Endothelial cell of umbilical vein (primary cell): ENCODE measurements around the gene FUT3. TPM values are rescaled to one million over a fixed set of nuclear protein-coding genes. Genes with fewer than 3 reads are reported as not detected.

Experiments used
- BruUV-seq: library from RNA; stranded (reverse); fragments of 400-500 nt; replicated peaks from 2 replicates; lab custom pipeline; 2021; lab: Mats Ljungman, UMichigan
- CTCF ChIA-PET: fragments of 300-600, 350-600 bp; sonication (Branson Sonifier 250); formaldehyde crosslinking; loops from one replicate; lab custom pipeline; 2021; ENCODE audit warnings: antibody characterized with exemption, inconsistent platforms; lab: Charles Lee
- POLR2A ChIA-PET: fragments of 300-600, 350-600 bp; sonication (Branson Sonifier 250); formaldehyde crosslinking; loops from one replicate; lab custom pipeline; 2021; ENCODE audit warnings: antibody characterized with exemption, inconsistent platforms; lab: Charles Lee
- DNase-seq: peaks from one replicate; pipeline ENCODE4 v3.0.0-alpha.2; 2011; ENCODE audit warnings: low read depth, low spot score
- FAIRE-seq: peaks from 2 replicates; lab custom pipeline; 2011; peaks lifted over from hg19 to GRCh38; lab: Jason Lieb, UNC
- H2AFZ ChIP-seq: 2 replicates; pipeline ENCODE4 v1.6.0; 2012; ENCODE audit warnings: low read depth, low read length, control low read depth, inconsistent platforms
- H3K27ac ChIP-seq: 2 replicates; pipeline ENCODE4 v1.5.1; 2011; ENCODE audit warnings: low read depth, mild to moderate bottlenecking, control low read depth, low read length, moderate library complexity; ENCODE audit not compliant: insufficient read depth
- H3K27me3 ChIP-seq, 2 experiments: 2 replicates each; pipeline versions ENCODE4 v1.6.0 to v1.6.1; 2011; ENCODE audit warnings: low read length in 2 of 2, mixed read lengths in 1 of 2; ENCODE audit not compliant: control insufficient read depth in 2 of 2, insufficient read depth in 2 of 2
- H3K36me3 ChIP-seq, 2 experiments: 2 replicates in 1 of 2; 3 replicates in 1 of 2; pipeline ENCODE4 v1.5.1; 2011; ENCODE audit warnings: low read length in 2 of 2, mild to moderate bottlenecking in 1 of 2, moderate library complexity in 1 of 2; ENCODE audit not compliant: control insufficient read depth in 2 of 2, insufficient read depth in 2 of 2; ENCODE audit errors: extremely low read depth in 1 of 2
- H3K4me1 ChIP-seq: 3 replicates; pipeline ENCODE4 v1.5.1; 2011; ENCODE audit warnings: mild to moderate bottlenecking, low read length; ENCODE audit not compliant: control insufficient read depth, insufficient read depth; ENCODE audit errors: extremely low read depth
- H3K4me2 ChIP-seq: 2 replicates; pipeline ENCODE4 v1.6.1; 2011; ENCODE audit warnings: low read length, control low read depth, mixed read lengths; ENCODE audit not compliant: insufficient read depth
- H3K4me3 ChIP-seq, 3 experiments: fragments of 200-600 bp in 1 of 3; sonication (generic), shearing (Covaris generic) in 1 of 3; replicated peaks in 1 of 3; 2 replicates each; pipeline ENCODE4 v1.5.1; 2011 to 2016; ENCODE audit warnings: control low read depth in 3 of 3, low read length in 3 of 3, mild to moderate bottlenecking in 2 of 3, inconsistent platforms in 1 of 3, low read depth in 1 of 3, moderate library complexity in 1 of 3; ENCODE audit not compliant: insufficient read depth in 1 of 3
- H3K79me2 ChIP-seq: 2 replicates; pipeline ENCODE4 v1.6.0; 2012; ENCODE audit warnings: low read length, inconsistent platforms; ENCODE audit not compliant: control insufficient read depth, insufficient read depth
- H3K9ac ChIP-seq: replicated peaks from 2 replicates; pipeline ENCODE3; 2011; ENCODE audit warnings: low read length, control low read depth; ENCODE audit not compliant: insufficient read depth; ENCODE audit errors: extremely low read depth
- H3K9me1 ChIP-seq: replicated peaks from 3 replicates; pipeline ENCODE4 v1.6.0; 2011; ENCODE audit warnings: mild to moderate bottlenecking, low read length; ENCODE audit not compliant: control insufficient read depth, insufficient read depth; ENCODE audit errors: extremely low read depth
- H3K9me3 ChIP-seq: replicated peaks from 2 replicates; pipeline ENCODE4 v1.5.1; 2012; ENCODE audit warnings: low read length, inconsistent platforms; ENCODE audit not compliant: control insufficient read depth, insufficient read depth
- H4K20me1 ChIP-seq: replicated peaks from 2 replicates; pipeline ENCODE3; 2011; ENCODE audit warnings: mild to moderate bottlenecking, low read length; ENCODE audit not compliant: control insufficient read depth, insufficient read depth; ENCODE audit errors: extremely low read depth
- CTCF ChIP-seq, 2 donors: IDR thresholded peaks; 1 replicate in 1 of 2; 2 replicates in 1 of 2; pipeline ENCODE4 v1.5.1; 2011; ENCODE audit warnings: low read length in 2 of 2, mild to moderate bottlenecking in 2 of 2, moderate library complexity in 2 of 2, control low read depth in 1 of 2, inconsistent platforms in 1 of 2, low read depth in 1 of 2; ENCODE audit not compliant: insufficient read depth in 1 of 2; ENCODE audit errors: extremely low read depth in 1 of 2
- EZH2 ChIP-seq: IDR thresholded peaks from 2 replicates; pipeline ENCODE4 v1.6.1; 2012; ENCODE audit warnings: borderline replicate concordance, low read depth, mild to moderate bottlenecking, moderate library complexity, low read length, inconsistent platforms; ENCODE audit not compliant: severe bottlenecking
- FOS ChIP-seq: IDR thresholded peaks from 2 replicates; pipeline ENCODE4 v1.6.1; 2011; ENCODE audit warnings: mild to moderate bottlenecking, low read length, moderate library complexity, borderline replicate concordance; ENCODE audit not compliant: insufficient read depth
- GATA2 ChIP-seq: IDR thresholded peaks from 2 replicates; pipeline ENCODE4 v1.7.0; 2011; ENCODE audit warnings: low read depth, mild to moderate bottlenecking, moderate library complexity, mixed read lengths, low read length; ENCODE audit not compliant: insufficient read length, insufficient read depth
- JUN ChIP-seq: IDR thresholded peaks from 2 replicates; pipeline ENCODE4 v1.6.1; 2011; ENCODE audit warnings: borderline replicate concordance, low read depth; ENCODE audit not compliant: insufficient read length, insufficient read depth
- MAX ChIP-seq: IDR thresholded peaks from 2 replicates; pipeline ENCODE4 v1.6.1; 2011; ENCODE audit not compliant: insufficient read depth, insufficient read length
- MYC ChIP-seq: IDR thresholded peaks from one replicate; pipeline ENCODE4 v1.6.1; 2011; ENCODE audit warnings: mild to moderate bottlenecking, low read depth, low read length
- POLR2A ChIP-seq: IDR thresholded peaks from 2 replicates; pipeline ENCODE4 v1.6.1; 2012; ENCODE audit warnings: low read depth, mild to moderate bottlenecking, control low read depth, low read length
- POLR2AphosphoS5 ChIP-seq: IDR thresholded peaks from 2 replicates; pipeline ENCODE4 v1.6.1; 2012; ENCODE audit warnings: low read depth, mild to moderate bottlenecking, control low read depth, low read length, moderate library complexity; ENCODE audit not compliant: insufficient read depth
- dilution Hi-C: fragments of 300-500 bp; cut with MboI; formaldehyde crosslinking; loops from one replicate; pipeline ENCODE4 v1.15.0; 2019; ENCODE audit warnings: low sequenced_read_pairs; ENCODE audit not compliant: extremely low pct_ligation_motif_present
- intact Hi-C: fragments of 100-400 bp; cut with micrococcal nuclease; formaldehyde crosslinking; loops from one replicate; pipeline ENCODE4 v1.10.0; 2022
- polyA plus RNA-seq, 4 experiments: library from polyadenylated mRNA; depleted of rRNA in 3 of 4; stranded (reverse) in 3 of 4; unstranded in 1 of 4; fragments of >200 nt; gene quantifications; 2 replicates each; pipeline versions ENCODE4 v1.2.1 to v1.2.3, GENCODE V29; 2011 to 2012; ENCODE audit warnings: missing spikeins in 1 of 4
- total RNA-seq: library from RNA; stranded (reverse); gene quantifications from 2 replicates; pipeline ENCODE4 v1.2.3, GENCODE V29; 2021

Gene FUT3
- total and polyA plus RNA-seq, 2 donors (not counting 3 experiments of a cell fraction or from before 2014, with no cell fraction given), result not detected

- no peak overlapping the region for H2AFZ ChIP-seq
- peaks cover 0 to 12% of the 10 kb centered on the region in 2 experiments for H3K36me3 ChIP-seq
- dilution Hi-C loops (no loop called here), intact Hi-C loops (no loop called here)
- no peak overlapping the region for H3K9ac ChIP-seq
- H3K79me2 ChIP-seq, result no peaks in the 10 kb centered on the region
- H3K9me3 ChIP-seq, result no peaks in the 10 kb centered on the region
- ChIA-PET CTCF (interaction anchor here (0.7 to 5.0 kb wide), 6 partner anchors 9 to 130 kb away, joined by 3 to 76 read pairs (median 5); partner anchors contain the start of gene NRTN), POLR2A (no interaction called here)
- BruUV-seq, result no TSS peak
- no peaks in the 10 kb centered on the region for H4K20me1 ChIP-seq
- H3K4me1 ChIP-seq, result peaks cover 19% of the 10 kb centered on the region
- no peak for DNase-seq
- H3K27ac ChIP-seq, result no peak overlapping the region
- no peak for FAIRE-seq
- no peak overlapping the region for H3K4me3 ChIP-seq
- TF ChIP-seq MAX (no peak), MYC (no peak), EZH2 (no peak), JUN (no peak), POLR2A (no peak), CTCF (IDR thresholded peaks at IDR 0.05; ENCODE audit: extremely low read depth in 1 of 2, insufficient read depth in 1 of 2, low read depth in 1 of 2, low read length in 2 of 2) (no peak), FOS (no peak), GATA2 (no peak), POLR2AphosphoS5 (no peak)
- no peaks in the 10 kb centered on the region for H3K9me1 ChIP-seq
- no peaks in the 10 kb centered on the region for H3K27me3 ChIP-seq
- H3K4me2 ChIP-seq, result no peak overlapping the region
Observed at GRCh38 chr19:5891572-5891937, 40.3 kb upstream of the FUT3 start.
